HCT116 (cell line): ENCODE measurements around the gene MIA2.

Source experiments
- EZH2 ChIP-seq: fragments of 200-600 bp; sonication (generic); IDR thresholded peaks from 2 replicates; pipeline ENCODE4 v1.6.1; 2017; ENCODE audit warnings: antibody characterized with exemption, mixed run types
- POLR2AphosphoS5 ChIP-seq: IDR thresholded peaks from 2 replicates; pipeline ENCODE4 v1.6.1; 2011; ENCODE audit warnings: mild to moderate bottlenecking, low read depth, low read length, moderate library complexity
- SIN3A ChIP-seq: IDR thresholded peaks from 2 replicates; pipeline ENCODE4 v1.6.1; 2012; ENCODE audit warnings: low read depth

- TF ChIP-seq EZH2 (no peak), POLR2AphosphoS5 (no peak), SIN3A (no peak)
Measured at GRCh38 chr14:39364509-39364908, 130.8 kb downstream of the MIA2 start.
